Measurements from ENCODE around the gene RNASEH1.

GRCh38 chr2:3565117-3565516 lies 7.0 kb upstream of the RNASEH1 start:
- TF ChIP-seq, protein P1, sequence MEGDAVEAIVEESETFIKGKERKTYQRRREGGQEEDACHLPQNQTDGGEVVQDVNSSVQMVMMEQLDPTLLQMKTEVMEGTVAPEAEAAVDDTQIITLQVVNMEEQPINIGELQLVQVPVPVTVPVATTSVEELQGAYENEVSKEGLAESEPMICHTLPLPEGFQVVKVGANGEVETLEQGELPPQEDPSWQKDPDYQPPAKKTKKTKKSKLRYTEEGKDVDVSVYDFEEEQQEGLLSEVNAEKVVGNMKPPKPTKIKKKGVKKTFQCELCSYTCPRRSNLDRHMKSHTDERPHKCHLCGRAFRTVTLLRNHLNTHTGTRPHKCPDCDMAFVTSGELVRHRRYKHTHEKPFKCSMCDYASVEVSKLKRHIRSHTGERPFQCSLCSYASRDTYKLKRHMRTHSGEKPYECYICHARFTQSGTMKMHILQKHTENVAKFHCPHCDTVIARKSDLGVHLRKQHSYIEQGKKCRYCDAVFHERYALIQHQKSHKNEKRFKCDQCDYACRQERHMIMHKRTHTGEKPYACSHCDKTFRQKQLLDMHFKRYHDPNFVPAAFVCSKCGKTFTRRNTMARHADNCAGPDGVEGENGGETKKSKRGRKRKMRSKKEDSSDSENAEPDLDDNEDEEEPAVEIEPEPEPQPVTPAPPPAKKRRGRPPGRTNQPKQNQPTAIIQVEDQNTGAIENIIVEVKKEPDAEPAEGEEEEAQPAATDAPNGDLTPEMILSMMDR (IDR thresholded peaks at IDR 0.05; ENCODE audit: poor library complexity): no peak
- TF ChIP-seq EZH2phosphoT487 (IDR thresholded peaks at IDR 0.05; ENCODE audit: low read depth, severe bottlenecking, unreplicated experiment): no peak
